ENCODE data around the gene SPRR3.

The SPRR3 gene

GRCh38 chr1:153032677-153033308 is 31.2 kb downstream of the SPRR3 start:
- peak overlapping the region; percentile 66 for H3K4me2 ChIP-seq
- H3K36me3 ChIP-seq = no peaks in the 10 kb centered on the region
- no peak for TF ChIP-seq Cebpa-rat (IDR thresholded peaks at IDR 0.05)
- no peaks in the 10 kb centered on the region for H3K9me3 ChIP-seq
- peaks cover 23% of the 10 kb centered on the region for H3K4me1 ChIP-seq
- H4K20me1 ChIP-seq = no peaks in the 10 kb centered on the region
- H3K27ac ChIP-seq = no peak overlapping the region
- H3K9ac ChIP-seq = no peak overlapping the region
- H3K4me3 ChIP-seq = no peak overlapping the region
- no peaks in the 10 kb centered on the region for H3K27me3 ChIP-seq

- Histone ChIP-seq H3K4me3 (no peak overlapping the region), H3K27me3 (no peaks in the 10 kb centered on the region), H3K9me3 (no peaks in the 10 kb centered on the region), H3K36me3 (no peaks in the 10 kb centered on the region), H3K9ac (no peak overlapping the region), H4K20me1 (no peaks in the 10 kb centered on the region), H3K4me1 (peaks cover 23% of the 10 kb centered on the region), H3K4me2 (no peak overlapping the region), H3K27ac (no peak overlapping the region)
- TF ChIP-seq Cebpa-rat (IDR thresholded peaks at IDR 0.05) = no peak
Observed at GRCh38 chr1:153035211-153035610, 33.7 kb downstream of the SPRR3 start.

DNA sequence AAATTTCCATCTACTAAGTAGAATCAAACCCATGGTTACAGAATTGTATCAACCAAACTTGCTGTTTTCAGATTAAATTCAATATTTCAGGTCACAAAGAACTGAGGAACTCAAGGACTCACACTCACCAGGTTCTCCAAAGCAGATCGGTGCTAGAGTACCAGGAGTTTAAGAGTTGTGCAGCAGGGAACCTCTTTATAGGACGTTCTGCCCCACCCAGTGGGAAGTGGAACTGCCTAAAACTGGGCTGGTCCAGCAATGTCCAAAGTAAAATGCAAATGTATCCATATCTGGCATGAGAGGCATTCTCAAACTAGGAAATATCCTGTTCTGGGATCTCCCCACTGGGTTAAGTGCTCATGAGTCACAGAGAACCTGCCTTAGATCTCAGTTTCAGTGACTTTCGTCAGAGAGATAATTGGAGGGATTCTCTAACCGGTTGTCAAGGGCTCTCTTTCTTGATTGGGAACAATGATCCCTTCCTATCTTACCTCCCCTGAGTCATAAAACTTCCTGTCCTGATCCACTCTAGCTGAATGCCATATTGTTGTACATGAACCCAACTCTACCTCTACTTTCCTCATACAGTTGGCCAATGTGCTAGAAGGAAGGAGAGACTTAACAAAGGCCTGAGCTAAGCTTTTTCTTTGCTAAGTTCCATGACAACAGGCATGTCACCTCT is 39.5 kb downstream of the SPRR3 start, which contains the start of gene SPRR2D:
TSS of gene SPRR2D (minus strand) at position 171 of the 682 bp plus-strand sequence. CDS start 774 bp downstream, outside the sequence.
- no peak within 1 kb of the TSS for H3K4me2 ChIP-seq
- no peak within 1 kb of the TSS for H3K4me3 ChIP-seq
- no peak within 1 kb of the TSS for H3K9ac ChIP-seq
- peaks cover 3% of the 10 kb centered on the region; the same call in 1 of the 2 replicates for H3K4me1 ChIP-seq
- no peak within 1 kb of the TSS for H3K27ac ChIP-seq
- no peaks in the 10 kb centered on the region for H3K27me3 ChIP-seq
- no peak for TF ChIP-seq Cebpa-rat (IDR thresholded peaks at IDR 0.05)
- H3K36me3 ChIP-seq = no peaks in the 10 kb centered on the region
- no peaks in the 10 kb centered on the region for H3K9me3 ChIP-seq
- no peaks in the 10 kb centered on the region for H4K20me1 ChIP-seq

DNA sequence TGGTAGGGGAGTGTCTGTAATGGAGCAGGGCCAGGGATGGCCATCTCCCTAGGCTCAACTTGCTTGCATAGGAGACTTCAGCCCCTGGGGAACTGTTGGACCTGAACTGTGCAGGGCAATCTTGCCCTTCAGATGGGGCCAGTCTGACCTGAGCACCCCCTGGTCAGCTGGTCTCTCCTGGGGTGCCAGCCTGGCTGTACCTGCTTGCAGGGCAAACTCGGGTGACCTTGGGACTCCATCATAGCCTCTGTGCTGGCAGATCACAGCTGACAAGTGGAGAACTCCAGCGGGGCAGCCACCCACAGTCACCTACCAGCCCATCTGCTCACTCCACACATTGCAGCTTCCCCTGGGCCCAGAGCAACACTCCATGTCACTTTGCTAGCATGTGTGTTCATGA is 47.7 kb downstream of the SPRR3 start:
- Histone ChIP-seq H3K4me2 (no peak overlapping the region), H3K27me3 (no peaks in the 10 kb centered on the region), H3K4me1 (peaks cover 10% of the 10 kb centered on the region; the same call in 1 of the 2 replicates), H3K9me3 (peaks cover 12% of the 10 kb centered on the region; the same call in 1 of the 2 replicates), H3K9ac (no peak overlapping the region), H3K36me3 (no peaks in the 10 kb centered on the region), H3K27ac (no peak overlapping the region), H4K20me1 (no peaks in the 10 kb centered on the region), H3K4me3 (no peak overlapping the region)
- no peak for TF ChIP-seq Cebpa-rat (IDR thresholded peaks at IDR 0.05)
